ENCODE measurements around the gene PRR5.
"Not testable (repeated sequence)": the region's sequence is repeated elsewhere in the genome, so short reads cannot be mapped to it uniquely, and the experiment has no call there.

Gene PRR5, protein sequence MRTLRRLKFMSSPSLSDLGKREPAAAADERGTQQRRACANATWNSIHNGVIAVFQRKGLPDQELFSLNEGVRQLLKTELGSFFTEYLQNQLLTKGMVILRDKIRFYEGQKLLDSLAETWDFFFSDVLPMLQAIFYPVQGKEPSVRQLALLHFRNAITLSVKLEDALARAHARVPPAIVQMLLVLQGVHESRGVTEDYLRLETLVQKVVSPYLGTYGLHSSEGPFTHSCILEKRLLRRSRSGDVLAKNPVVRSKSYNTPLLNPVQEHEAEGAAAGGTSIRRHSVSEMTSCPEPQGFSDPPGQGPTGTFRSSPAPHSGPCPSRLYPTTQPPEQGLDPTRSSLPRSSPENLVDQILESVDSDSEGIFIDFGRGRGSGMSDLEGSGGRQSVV

DNA sequence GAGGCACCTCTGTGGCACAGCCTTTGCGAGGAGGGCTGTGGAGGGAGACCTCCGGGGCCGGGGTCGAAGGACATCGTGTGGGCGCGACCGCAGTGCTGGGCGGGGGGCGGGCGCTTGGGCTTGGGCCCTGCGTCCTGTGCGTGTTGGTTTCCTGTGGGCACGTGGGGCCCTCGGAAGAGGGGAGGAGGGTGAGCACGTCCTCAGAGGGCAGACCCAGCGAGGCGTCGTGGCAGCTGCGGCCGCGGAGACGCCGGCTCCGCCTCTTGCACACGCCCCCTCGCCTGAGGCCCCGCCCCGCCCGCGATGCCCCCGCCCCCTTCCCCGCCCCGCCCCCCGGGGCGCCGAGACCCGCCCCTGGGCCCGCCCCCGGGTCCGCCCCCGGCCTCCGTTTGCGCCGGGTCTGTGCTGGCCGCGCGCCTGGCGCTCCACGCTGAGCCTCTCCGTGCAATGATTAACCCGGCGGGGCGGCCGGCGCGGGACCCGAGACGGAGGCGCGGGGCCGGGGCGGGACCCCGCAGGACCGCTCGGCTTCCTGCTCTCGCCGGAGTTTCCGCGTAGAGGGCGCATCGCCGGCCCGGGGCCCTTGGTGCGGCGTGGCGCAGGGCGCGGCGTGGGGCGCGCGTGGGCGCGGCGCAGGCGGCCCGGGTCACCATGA is at the start of gene PRR5:
PRR5 (plus strand) TSS at position 381 of the 655 bp plus-strand sequence; CDS start at position 652, 271 bp downstream.
- peak within 1 kb of the TSS; percentile 78 for H3K4me3 ChIP-seq (ENCODE audit: severe bottlenecking)
- no peaks in the 10 kb centered on the region for H3K4me1 ChIP-seq (ENCODE audit: insufficient read depth, poor library complexity, severe bottlenecking)
- TF ChIP-seq, protein P1, sequence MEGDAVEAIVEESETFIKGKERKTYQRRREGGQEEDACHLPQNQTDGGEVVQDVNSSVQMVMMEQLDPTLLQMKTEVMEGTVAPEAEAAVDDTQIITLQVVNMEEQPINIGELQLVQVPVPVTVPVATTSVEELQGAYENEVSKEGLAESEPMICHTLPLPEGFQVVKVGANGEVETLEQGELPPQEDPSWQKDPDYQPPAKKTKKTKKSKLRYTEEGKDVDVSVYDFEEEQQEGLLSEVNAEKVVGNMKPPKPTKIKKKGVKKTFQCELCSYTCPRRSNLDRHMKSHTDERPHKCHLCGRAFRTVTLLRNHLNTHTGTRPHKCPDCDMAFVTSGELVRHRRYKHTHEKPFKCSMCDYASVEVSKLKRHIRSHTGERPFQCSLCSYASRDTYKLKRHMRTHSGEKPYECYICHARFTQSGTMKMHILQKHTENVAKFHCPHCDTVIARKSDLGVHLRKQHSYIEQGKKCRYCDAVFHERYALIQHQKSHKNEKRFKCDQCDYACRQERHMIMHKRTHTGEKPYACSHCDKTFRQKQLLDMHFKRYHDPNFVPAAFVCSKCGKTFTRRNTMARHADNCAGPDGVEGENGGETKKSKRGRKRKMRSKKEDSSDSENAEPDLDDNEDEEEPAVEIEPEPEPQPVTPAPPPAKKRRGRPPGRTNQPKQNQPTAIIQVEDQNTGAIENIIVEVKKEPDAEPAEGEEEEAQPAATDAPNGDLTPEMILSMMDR (IDR thresholded peaks at IDR 0.05; ENCODE audit: poor library complexity, severe bottlenecking) = no peak
- no peak within 1 kb of the TSS for H3K27ac ChIP-seq (ENCODE audit: poor library complexity, severe bottlenecking)
- no peaks in the 10 kb centered on the region for H3K9me3 ChIP-seq (ENCODE audit: severe bottlenecking)
- no peaks in the 10 kb centered on the region for H3K27me3 ChIP-seq (ENCODE audit: insufficient read depth, poor library complexity, severe bottlenecking)
- DNase-seq (ENCODE audit: low spot score) (no peak), ATAC-seq (ENCODE audit: low read depth) (peak; percentile 51)
- H3K36me3 ChIP-seq (ENCODE audit: low read depth) = no peaks in the 10 kb centered on the region

DNA sequence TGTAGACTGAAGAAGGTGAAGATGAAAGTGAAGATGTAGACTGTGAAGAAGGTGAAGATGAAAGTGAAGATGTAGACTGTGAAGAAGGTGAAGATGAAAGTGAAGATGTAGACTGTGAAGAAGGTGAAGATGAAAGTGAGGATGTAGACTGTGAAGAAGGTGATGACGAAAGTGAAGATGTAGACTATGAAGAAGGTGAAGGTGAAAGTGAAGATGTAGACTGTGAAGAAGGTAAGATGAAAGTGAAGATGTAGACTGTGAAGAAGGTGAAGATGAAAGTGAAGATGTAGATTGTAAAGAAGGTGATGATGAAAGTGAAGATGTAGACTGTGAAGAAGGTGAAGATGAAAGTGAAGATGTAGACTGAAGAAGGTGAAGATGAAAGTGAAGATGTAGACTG is 49.1 kb upstream of the PRR5 start:
- H3K27ac ChIP-seq (ENCODE audit: poor library complexity, severe bottlenecking); H3K27me3 ChIP-seq (ENCODE audit: insufficient read depth, poor library complexity, severe bottlenecking); H3K36me3 ChIP-seq (ENCODE audit: low read depth); ATAC-seq (ENCODE audit: low read depth); H3K9me3 ChIP-seq (ENCODE audit: severe bottlenecking); H3K4me3 ChIP-seq (ENCODE audit: severe bottlenecking); DNase-seq (ENCODE audit: low spot score); H3K4me1 ChIP-seq (ENCODE audit: insufficient read depth, poor library complexity, severe bottlenecking): not testable (repeated sequence)

DNA sequence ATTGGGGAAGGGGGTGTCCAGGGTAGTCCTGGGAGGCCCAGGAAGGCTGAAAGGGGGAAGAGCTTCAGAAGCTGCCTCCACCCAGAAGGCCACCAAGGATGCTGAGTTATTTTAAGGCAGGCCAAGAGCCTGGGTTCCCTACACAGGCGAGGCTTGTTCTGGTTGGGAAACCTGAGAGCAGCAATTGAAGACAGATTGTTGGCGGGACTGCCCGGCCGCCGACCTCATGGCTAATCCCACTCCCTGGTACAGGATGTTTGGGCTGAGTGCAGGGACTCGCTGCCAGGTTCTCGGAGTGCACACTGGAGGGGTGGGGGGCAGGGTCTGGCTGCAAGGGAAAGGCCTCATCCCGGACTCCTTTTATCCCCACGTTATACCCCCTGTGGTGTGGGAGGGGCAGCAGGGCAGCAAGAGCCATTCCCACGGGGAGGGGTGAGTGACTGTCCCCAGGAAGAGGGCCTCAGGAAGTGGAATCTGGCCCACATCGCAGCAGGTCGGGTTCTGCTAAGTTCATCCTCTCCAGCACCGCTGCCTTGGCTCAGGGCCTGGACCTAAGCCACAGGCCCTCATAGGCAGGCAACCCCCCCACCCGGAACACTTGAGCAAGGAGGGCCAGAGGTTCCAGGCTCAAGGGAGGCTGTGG is 43.6 kb upstream of the PRR5 start:
- no peaks in the 10 kb centered on the region for H3K36me3 ChIP-seq (ENCODE audit: low read depth)
- TF ChIP-seq, protein P1 (IDR thresholded peaks at IDR 0.05; ENCODE audit: poor library complexity, severe bottlenecking) = no peak
- H3K4me1 ChIP-seq (ENCODE audit: insufficient read depth, poor library complexity, severe bottlenecking) = no peaks in the 10 kb centered on the region
- DNase-seq (ENCODE audit: low spot score) = no peak
- no peak overlapping the region for H3K4me3 ChIP-seq (ENCODE audit: severe bottlenecking)
- no peak for ATAC-seq (ENCODE audit: low read depth)
- no peaks in the 10 kb centered on the region for H3K27me3 ChIP-seq (ENCODE audit: insufficient read depth, poor library complexity, severe bottlenecking)
- H3K27ac ChIP-seq (ENCODE audit: poor library complexity, severe bottlenecking) = no peak overlapping the region
- no peaks in the 10 kb centered on the region for H3K9me3 ChIP-seq (ENCODE audit: severe bottlenecking)

DNA sequence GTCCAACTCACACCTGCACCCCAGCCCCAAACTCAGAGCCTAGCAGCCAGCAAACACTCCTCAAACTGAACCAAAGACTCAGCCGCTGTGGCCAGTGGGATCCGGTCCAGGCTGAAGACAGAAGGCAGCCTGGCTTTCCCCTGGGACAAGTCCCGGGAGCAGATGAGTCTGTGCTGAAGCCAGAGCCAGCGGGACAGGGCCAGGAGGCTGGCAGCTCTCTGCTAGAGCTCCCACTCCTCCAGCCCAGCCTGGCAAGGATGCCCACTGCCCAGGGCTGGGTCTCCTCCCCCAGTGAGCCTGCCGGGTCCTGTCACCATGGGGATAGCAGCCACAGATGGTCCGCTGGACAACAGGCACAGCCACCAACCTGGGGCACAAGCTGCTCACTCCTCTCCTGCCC is 42.9 kb upstream of the PRR5 start:
- DNase-seq (ENCODE audit: low spot score) (no peak), ATAC-seq (ENCODE audit: low read depth) (no peak)
- Histone ChIP-seq H3K36me3 (ENCODE audit: low read depth) (no peaks in the 10 kb centered on the region), H3K27me3 (ENCODE audit: insufficient read depth, poor library complexity, severe bottlenecking) (no peaks in the 10 kb centered on the region), H3K9me3 (ENCODE audit: severe bottlenecking) (no peaks in the 10 kb centered on the region), H3K27ac (ENCODE audit: poor library complexity, severe bottlenecking) (no peak overlapping the region), H3K4me3 (ENCODE audit: severe bottlenecking) (no peak overlapping the region), H3K4me1 (ENCODE audit: insufficient read depth, poor library complexity, severe bottlenecking) (no peaks in the 10 kb centered on the region)
- TF ChIP-seq, protein P1 (IDR thresholded peaks at IDR 0.05; ENCODE audit: poor library complexity, severe bottlenecking) = no peak

DNA sequence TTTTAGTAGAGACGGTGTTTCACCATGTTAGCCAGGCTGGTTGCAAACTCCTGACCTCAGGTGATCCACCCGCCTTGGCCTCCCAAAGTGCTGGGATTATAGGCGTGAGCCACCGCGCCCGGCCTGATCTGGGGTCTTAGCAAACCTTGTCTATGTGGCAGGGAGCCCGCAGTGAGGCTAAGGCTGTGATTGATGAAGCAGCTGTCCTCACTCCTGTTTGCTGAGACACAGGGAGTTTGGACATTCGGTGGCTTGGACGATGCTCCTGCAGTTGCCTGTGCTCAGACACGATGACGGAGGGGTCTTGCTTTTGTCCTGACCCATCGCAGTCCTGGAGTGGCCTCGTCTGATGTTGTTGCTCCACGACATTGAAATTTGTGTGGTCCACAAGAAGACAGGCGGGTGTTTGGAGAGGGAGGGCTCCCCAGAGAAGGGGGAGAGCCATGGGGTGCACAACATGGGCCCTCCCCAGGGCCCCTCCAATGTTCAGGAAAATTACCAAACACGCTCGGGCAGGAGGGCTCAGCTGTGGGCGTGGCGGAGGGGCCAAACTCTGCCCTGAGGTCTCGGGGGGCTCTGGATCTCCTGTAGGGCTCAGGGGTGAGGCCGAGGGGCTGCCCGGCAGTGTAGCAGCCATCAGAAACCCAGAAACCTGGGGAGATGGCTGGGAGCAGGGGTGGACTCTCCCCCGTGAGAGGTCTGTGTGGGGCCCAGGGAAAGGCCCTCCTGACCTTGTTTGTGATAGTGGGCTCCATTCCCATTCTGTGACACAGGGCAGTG is 41.8 kb upstream of the PRR5 start:
- DNase-seq (ENCODE audit: low spot score) = no peak
- Histone ChIP-seq H3K9me3 (ENCODE audit: severe bottlenecking) (no peaks in the 10 kb centered on the region), H3K36me3 (ENCODE audit: low read depth) (no peaks in the 10 kb centered on the region), H3K4me3 (ENCODE audit: severe bottlenecking) (no peak overlapping the region), H3K27ac (ENCODE audit: poor library complexity, severe bottlenecking) (no peak overlapping the region), H3K27me3 (ENCODE audit: insufficient read depth, poor library complexity, severe bottlenecking) (no peaks in the 10 kb centered on the region), H3K4me1 (ENCODE audit: insufficient read depth, poor library complexity, severe bottlenecking) (no peaks in the 10 kb centered on the region)
- TF ChIP-seq, protein P1 (IDR thresholded peaks at IDR 0.05; ENCODE audit: poor library complexity, severe bottlenecking) = no peak
- no peak for ATAC-seq (ENCODE audit: low read depth)

All from RWPE2 (cell line).